GM18508 (cell line): Measurements from ENCODE around the gene PSME4.
"Not testable (repeated sequence)": the region's sequence is repeated elsewhere in the genome, so short reads cannot be mapped to it uniquely, and the experiment has no call there.

Experiments used
- ATAC-seq: cut with Tn5 transposase; IDR thresholded peaks from one replicate; pipeline ENCODE4 v1.9.1; 2021; ENCODE audit warnings: moderate number of reproducible peaks; ENCODE audit not compliant: insufficient read depth, unreplicated experiment

PSME4 gene

GRCh38 chr2:53848062-53848461, 122.7 kb downstream of the PSME4 start:
- no peak for ATAC-seq

GRCh38 chr2:53843595-53843994, 127.2 kb downstream of the PSME4 start:
- ATAC-seq = no peak

DNA sequence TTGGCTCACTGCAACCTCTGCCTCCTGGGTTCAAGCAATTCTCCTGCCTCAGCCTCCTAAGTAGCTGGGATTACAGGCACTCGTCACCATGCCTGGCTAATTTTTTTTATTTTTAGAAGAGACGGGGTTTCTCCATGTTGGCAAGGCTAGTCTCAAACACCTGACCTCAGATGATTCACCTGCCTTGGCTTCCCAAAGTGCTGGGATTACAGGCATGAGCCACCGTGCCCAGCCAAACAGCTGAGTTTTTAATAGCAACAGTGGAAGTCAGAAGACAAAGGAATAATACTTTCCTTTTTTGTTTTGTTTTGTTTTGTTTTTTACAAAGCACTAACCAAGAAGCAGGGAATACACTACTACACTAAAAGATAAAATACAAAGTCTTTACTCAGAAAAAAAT, 127.9 kb downstream of the PSME4 start:
- ATAC-seq = no peak

DNA sequence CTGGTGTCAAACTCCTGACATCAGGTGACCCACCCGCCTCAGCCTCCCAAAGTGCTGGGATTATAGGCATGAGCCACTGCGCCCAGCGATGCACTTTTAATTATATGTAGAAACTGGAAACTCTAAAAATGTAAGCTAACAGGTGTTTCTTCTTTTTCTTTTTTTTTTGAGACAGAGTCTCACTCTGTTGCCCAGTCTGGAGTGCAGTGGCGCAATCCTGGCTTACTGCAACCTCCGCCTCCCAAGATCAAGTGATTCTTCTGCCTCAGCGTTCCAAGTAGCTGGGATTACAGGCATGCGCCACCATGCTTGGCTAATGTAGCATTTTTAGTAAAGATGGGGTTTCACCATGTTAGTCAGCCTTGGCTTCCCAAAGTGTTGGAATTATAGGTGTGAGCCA, 129.1 kb downstream of the PSME4 start:
- not testable (repeated sequence) for ATAC-seq

- no peak for ATAC-seq
These were observed 130.2 kb downstream of the PSME4 start for GRCh38 chr2:53840580-53840979.

- ATAC-seq = not testable (repeated sequence)
These were observed 140.9 kb downstream of the PSME4 start for GRCh38 chr2:53829980-53830290.

GRCh38 chr2:53829273-53829979, 141.4 kb downstream of the PSME4 start:
- no peak for ATAC-seq

GRCh38 chr2:53828331-53828730, 142.5 kb downstream of the PSME4 start:
- no peak for ATAC-seq

DNA sequence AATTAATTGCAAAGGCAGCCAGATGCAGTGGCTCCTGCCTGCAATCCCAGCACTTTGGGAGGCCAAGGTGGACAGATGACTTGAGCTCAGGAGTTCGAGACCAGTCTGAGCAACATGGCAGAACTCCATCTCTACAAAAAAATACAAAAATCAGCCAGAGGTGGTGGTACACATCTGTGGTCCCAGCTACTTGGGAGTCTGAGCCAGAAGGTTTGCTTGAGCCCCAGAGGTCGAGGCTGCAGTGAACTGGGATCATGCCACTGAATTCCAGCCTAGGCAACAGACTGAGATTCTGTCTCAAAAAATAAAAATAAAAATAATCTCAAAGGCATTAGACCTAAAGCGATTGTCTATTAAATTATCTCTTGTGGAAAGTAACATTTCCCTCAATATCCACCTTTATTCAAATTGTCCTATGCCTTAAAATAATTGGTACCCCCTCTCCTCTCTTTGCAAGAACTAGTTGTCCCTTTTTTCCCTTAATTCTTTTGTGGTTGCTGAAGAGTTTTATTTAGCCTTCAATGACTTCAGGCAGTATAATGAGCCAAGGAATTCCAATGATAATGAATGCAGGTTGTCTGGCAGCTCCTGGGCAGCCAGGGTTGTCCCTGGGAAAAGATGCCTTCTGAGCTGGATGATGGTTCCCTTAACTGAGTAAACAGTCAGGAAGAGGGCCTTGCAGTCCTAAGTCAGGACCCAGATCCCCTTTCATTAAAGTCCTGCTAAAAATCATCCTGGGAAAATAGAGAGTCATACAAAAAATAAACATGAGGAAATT, 143.2 kb downstream of the PSME4 start:
- ATAC-seq = no peak

DNA sequence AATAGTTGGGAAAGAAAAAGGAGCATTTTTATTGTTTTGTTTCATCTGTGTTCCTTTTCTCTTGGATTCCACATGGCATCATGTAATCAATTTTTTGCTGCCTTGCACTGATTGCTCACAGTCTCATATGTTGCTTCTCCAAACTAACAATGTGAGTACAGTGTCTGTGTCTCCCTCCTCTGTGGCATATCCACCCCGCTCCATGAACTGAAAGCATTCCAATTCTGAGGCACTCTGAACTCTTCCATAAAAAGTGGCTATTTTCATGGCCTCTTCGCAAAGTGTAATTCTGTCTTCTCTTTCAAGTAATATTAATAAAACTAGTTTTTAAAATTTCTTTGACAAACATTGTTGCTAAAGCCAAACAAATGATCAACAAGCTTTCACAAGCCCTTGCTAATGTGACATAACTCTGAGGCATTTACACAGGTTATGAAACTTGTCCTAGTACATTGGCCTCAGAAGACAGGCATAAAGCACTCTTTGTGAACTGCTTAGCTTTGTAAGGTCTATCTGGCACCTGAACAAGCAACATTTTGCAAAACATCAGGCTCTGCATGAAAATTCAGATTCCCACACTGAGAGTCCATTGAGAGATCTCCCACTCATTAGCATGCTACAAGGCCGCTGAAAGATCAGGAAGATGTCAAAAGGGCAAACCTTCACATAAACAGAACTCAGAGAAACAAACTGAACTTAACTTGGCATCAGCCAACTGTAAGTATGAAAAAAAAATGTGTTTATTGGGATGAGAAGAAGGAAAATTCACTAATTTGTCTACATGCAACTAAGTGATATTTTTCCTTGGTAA, 144.0 kb downstream of the PSME4 start:
- ATAC-seq = no peak

GRCh38 chr2:53826030-53826410, 144.8 kb downstream of the PSME4 start:
- ATAC-seq = no peak

GRCh38 chr2:53823639-53824038, 147.2 kb downstream of the PSME4 start:
- not testable (repeated sequence) for ATAC-seq

GRCh38 chr2:53821810-53822209, 149.0 kb downstream of the PSME4 start:
- no peak for ATAC-seq

- no peak for ATAC-seq
These were observed 150.1 kb downstream of the PSME4 start for GRCh38 chr2:53820711-53821110.

DNA sequence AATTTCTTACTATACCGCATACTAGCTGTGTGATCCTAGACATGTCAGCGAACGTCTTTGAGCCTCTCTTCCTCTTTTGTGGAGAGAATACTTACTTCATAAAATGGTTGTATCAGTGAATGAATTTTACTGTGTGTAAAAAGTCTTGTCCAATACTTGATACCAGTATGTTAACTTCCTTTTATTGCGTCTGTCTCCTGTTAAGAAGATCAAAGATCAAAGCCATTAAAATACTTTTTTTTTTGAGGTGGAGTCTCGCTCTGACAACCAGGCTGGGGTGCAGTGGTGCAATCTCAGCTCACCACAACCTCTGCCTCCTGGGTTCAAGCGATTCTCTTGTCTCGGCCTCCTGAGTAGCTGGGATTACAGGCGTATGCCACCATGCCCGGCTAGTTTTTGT, 150.7 kb downstream of the PSME4 start:
- ATAC-seq = no peak

GRCh38 chr2:53819634-53820033, 151.2 kb downstream of the PSME4 start:
- ATAC-seq = no peak

- no peak for ATAC-seq
These were observed 151.8 kb downstream of the PSME4 start for GRCh38 chr2:53818854-53819435.
